GM19328 (cell line): ENCODE results near the gene DENND2C.

Experiments
- ATAC-seq: cut with Tn5 transposase; IDR thresholded peaks from one replicate; pipeline ENCODE4 v1.9.1; 2021; ENCODE audit warnings: mild to moderate bottlenecking, moderate library complexity; ENCODE audit not compliant: unreplicated experiment

DENND2C gene

DNA sequence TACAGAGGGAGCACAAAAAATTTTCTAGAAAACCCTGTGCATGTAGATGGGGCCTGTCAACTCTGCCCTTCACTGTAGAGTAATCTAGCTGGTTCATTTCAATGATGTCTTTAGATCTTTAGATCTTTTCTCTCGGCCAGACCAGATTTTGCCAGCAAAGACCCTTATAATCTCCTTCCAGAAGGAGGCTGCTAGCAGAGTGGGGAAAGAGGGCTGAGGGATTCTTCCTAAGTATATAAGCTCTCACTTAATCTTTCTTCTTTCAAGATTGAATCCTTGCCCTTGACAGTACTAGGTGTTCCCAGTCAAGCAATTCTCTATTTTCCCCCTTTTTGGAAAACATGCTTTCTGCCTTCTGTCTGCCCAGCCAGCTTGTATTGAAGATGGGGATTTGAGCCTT is 122.8 kb downstream of the DENND2C start:
- ATAC-seq = no peak

DNA sequence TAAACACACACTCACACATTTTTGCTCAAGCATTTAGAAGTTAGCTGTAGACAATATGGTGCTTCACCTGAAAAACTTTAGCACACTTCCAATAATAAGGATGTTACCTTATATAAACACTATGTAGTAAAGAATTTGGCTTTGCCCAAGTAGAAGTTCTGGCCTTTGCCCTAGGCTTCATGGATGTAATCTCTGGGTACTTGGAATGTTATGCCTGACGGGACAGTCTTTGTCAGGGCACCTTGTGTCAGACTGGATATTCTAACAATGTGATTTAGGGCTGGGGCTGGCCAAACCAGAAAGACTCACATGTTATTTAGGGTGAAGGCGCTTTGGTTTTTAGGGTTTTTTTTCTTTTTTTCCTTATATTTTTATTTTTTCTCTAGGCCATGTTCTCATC is 124.1 kb downstream of the DENND2C start:
- no peak for ATAC-seq

DNA sequence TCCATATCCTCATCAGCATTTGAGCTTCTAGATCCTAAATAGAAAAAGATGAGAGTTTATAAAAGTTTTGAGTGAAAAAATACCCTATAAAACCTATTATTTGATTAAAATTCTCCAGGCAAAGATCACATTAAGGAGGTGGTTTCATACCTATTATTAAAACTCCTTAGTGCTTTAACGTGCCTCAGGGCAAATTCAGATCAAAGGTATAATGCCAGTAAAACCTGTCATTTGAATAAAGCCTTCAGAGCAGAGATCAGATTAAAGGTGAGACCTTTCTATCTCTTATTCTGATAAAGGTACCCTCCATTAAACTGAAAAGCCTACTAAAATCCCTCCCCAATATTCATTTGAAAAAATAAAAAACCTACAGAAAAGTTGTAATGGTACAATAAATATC is 124.5 kb downstream of the DENND2C start:
- ATAC-seq = no peak

DNA sequence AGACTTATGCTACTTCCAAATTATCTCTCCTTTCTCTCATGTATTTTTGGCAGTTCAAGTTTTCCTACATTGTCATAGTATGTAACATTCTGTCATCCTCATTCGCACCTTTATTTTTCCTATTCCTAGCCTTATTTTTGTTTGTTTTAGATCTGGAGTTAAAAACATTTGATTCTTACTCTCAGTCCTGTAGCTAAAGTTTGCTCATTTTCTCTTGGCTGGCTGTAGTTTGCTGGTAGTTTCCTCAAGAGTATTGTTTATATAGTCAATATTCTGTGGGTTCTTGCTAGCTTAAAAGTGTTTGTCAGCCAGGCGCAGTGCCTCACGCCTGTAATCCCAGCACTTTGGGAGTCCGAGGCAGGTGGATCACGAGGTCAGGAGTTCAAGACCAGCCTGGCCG is 129.0 kb downstream of the DENND2C start:
- ATAC-seq = no peak

DNA sequence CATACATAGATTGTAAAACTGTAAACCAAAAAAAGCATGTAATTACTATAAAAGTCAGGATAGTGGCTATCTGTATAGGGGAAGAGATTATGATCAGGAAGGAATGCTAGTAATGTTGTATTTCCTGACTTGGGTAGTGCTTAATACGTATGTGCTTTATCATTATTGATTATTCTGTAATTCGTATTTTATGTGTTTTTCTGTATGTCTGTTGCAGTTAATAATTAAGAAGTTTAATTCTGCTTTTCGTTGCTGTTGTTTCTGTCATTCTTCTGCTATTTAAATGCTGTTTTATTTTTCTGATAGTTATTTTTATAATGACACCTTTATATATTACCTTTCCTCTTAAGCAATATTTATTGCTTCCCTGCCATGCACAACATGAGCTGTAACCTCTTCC is 129.6 kb downstream of the DENND2C start:
- ATAC-seq = no peak

DNA sequence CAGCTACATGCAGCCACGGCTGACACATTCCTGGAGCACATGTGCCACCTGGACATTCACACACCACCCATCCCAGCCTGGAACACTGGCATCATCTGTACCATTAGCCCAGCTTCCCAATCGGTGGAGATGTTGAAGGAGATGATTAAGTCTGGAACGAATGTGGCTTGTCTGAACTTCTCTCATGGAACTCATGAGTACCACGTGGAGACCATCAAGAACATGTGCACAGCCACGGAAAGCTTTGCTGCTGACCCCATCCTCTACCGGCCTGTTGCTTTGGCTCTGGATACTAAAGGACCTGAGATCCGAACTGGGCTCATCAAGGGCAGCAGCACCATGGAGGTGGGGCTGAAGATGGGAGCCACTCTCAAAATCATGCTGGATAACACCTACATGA is 133.8 kb downstream of the DENND2C start:
- ATAC-seq = no peak

DNA sequence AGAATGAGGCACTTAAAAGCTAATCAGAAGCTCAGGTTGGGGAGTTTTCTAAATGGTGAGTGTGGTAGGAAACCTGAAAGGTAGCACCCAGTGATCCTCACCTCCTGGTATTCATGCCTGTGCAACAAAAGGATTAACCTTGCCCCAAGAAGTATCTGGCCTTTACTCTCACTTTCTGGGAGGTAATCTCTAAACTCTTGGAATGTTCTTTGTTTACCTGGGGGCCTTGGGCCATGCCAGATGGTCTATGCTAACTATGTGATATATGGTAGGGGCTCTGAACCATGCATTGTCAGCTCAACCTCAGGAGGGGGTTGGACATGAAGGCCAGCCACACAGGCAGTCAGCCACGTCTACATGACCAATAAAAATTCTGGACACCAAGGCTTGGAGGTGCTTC is 134.4 kb downstream of the DENND2C start:
- no peak for ATAC-seq
